GM06990 (cell line): ENCODE measurements around the gene DUSP28.
A peak's percentile ranks its signal among the peaks of the same experiment; 100 is the strongest.

Source experiments
- DNase-seq: peaks from one replicate; pipeline ENCODE4 v3.0.0-alpha.2; 2011; ENCODE audit not compliant: insufficient read length; ENCODE audit errors: extremely low read depth
- H3K27me3 ChIP-seq: replicated peaks from 2 replicates; pipeline ENCODE4 v1.6.0; 2011; ENCODE audit warnings: low read length; ENCODE audit not compliant: control insufficient read depth, insufficient read depth
- H3K36me3 ChIP-seq: 2 replicates; pipeline ENCODE4 v1.5.1; 2011; ENCODE audit warnings: low read length; ENCODE audit not compliant: control insufficient read depth, insufficient read depth
- H3K4me3 ChIP-seq: replicated peaks from 2 replicates; pipeline ENCODE4 v1.5.1; 2011; ENCODE audit warnings: low read depth, mild to moderate bottlenecking, control low read depth, low read length
- CTCF ChIP-seq: IDR thresholded peaks from 2 replicates; pipeline ENCODE4 v1.5.1; 2011; ENCODE audit warnings: low read length, control low read depth, mild to moderate bottlenecking, inconsistent platforms; ENCODE audit not compliant: insufficient read depth, poor library complexity, severe bottlenecking

Gene DUSP28

DNA sequence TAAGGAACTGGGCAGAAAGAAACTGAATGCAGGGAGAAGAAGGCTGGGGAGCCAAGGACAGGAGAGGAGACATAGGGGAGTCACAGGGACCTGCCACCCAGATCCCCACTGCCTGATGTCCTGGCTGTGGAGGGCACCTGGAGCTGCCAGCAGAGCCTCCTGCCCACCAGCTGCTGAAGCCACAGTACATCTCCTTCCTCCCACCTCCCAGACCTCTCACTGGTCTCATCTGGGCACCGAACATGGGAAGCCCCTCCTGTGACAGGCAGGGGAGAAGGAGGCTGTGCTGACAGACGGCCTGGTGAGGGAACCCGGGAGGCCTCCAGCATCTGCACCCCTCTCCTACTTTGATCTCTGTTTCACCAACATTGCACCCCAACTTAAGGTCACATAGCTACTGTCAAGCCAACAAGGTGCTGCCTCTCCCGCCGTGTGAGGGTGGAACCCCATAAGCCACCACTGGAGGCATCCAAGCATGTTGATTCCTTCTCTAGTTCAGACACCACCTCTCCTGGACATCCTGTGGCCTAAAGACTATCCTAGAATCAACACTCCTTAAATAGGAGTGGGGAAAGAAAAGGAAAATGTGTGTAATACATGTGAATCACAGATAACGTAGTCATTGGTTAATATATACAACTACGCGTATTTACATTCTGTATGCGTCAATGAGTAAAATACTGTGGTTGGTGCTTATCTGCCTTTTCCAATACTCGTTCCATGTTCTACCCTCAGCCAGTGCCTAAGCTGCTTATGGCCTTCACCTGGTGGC, 4.6 kb downstream of the DUSP28 start:
- TF ChIP-seq CTCF, result peak; percentile 28
- no peaks in the 10 kb centered on the region for H3K36me3 ChIP-seq
- DNase-seq, result no peak
- H3K27me3 ChIP-seq, result no peaks in the 10 kb centered on the region
- peak overlapping the region; percentile 57; the same call in 1 of the 2 replicates for H3K4me3 ChIP-seq

DNA sequence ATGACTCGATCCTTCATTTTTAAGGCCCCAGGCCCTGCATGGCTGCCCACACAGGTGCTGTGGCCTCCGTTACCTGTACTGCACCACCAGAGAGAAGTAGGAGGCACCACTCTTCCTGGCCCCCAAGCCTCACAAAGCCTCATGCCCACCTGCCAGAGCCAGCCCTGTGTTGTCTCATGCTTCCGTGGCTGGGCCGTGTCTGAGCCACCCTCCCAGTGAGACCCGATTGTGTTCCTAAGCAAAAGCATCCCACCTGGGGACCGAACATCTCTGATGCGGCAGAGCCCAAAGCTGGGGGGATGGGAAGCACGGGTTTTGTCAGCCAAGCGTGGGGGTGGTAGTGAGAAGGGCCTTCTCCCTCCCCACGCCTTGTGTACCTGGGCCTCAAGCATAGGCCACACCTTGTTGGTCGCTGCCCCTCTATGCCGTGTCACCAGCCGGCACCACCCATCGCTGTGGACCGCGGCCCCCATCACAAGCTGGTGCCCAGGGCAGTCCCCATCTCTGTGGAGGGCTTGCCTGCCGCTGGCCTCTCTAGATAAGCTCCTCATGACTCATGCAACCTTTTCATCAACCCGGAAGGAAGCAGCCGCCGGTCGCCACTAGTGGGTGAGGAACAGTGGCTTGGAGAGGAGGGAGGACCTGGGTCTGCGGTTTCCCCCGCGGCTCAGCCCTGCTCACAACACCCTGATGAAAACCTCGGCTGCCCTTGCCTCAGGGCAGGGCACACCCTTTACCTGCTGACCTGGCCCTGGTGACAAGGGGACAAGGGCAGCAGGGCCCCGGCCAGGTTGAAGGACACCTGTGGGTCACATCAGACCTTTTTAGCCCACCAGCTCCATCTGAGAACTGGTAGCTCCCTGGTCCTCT, 5.4 kb downstream of the DUSP28 start:
- peak overlapping the region; percentile 57 for H3K4me3 ChIP-seq
- no peaks in the 10 kb centered on the region for H3K27me3 ChIP-seq
- no peaks in the 10 kb centered on the region for H3K36me3 ChIP-seq
- DNase-seq, result peak; percentile 85
- no peak for TF ChIP-seq CTCF

GRCh38 chr2:240566203-240567136, 6.3 kb downstream of the DUSP28 start:
- H3K36me3 ChIP-seq, result no peaks in the 10 kb centered on the region; the same call in 1 of the 2 replicates
- peak overlapping the region; percentile 71 for H3K4me3 ChIP-seq
- peak; percentile 92 for DNase-seq
- TF ChIP-seq CTCF, result peak; percentile 69
- H3K27me3 ChIP-seq, result no peaks in the 10 kb centered on the region

DNA sequence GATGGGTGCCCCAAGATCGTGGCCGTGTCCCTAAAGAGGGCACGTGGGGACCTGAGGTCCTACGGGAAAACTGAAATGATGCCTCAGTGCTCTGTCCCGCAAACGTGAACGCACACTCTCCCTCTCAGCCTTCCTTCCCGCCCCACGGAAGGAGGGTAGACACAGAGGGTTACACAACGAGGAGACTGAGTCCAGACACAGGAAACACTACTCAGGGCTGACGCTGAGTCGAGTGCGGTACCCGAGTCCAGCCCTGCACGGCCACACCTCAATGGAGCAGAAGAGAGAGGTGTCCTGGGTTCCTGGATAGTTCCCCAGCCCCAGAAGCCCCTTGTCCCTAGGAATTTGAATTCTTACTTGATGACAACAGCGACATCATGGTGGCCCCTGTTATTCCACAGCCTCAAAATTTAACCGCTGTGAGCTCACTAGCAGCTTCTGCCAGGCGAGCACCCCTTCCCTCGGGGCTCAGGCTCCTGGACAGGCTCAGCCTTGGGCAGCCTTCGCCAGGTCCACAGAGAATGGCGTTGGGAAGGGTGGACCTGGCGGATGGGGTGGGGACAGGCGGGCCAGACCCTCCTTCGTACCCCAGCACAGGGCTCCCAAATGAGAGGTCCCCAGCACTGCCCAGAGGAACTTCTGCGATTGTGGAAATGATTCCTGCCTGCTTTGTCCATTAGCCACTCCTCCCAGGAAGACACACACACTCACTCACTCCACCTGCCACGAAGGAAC, 7.1 kb downstream of the DUSP28 start:
- Histone ChIP-seq H3K4me3 (peak overlapping the region; percentile 71), H3K27me3 (no peaks in the 10 kb centered on the region), H3K36me3 (no peaks in the 10 kb centered on the region; the same call in 1 of the 2 replicates)
- TF ChIP-seq CTCF, result no peak
- no peak for DNase-seq
